SIG-M5 treated with dmso at 0.1 percent for 504 hours (cell line): Measurements from ENCODE around the gene INPP5A.

Experiments used
- DNase-seq: peaks from one replicate; lab custom pipeline; 2025; ENCODE audit not compliant: unreplicated experiment; lab: John Stamatoyannopoulos, UW

The INPP5A gene

GRCh38 chr10:132714096-132714985, 176.8 kb downstream of the INPP5A start:
- no peak for DNase-seq

- no peak for DNase-seq
These were observed 177.6 kb downstream of the INPP5A start for GRCh38 chr10:132714986-132715775.

- no peak for DNase-seq
These were observed 178.4 kb downstream of the INPP5A start for GRCh38 chr10:132715776-132716680.

- DNase-seq = no peak
These were observed 179.3 kb downstream of the INPP5A start for GRCh38 chr10:132716691-132717490.

GRCh38 chr10:132721725-132722124, 184.1 kb downstream of the INPP5A start:
- no peak for DNase-seq

- DNase-seq = no peak
These were observed 185.1 kb downstream of the INPP5A start for GRCh38 chr10:132722394-132723329.

- no peak for DNase-seq
These were observed 185.9 kb downstream of the INPP5A start for GRCh38 chr10:132723330-132723970.

- DNase-seq = peak; percentile 28
These were observed 186.9 kb downstream of the INPP5A start for GRCh38 chr10:132724446-132724845.

- no peak for DNase-seq
These were observed 187.6 kb downstream of the INPP5A start for GRCh38 chr10:132725202-132725601.

GRCh38 chr10:132726194-132726593, 188.6 kb downstream of the INPP5A start:
- no peak for DNase-seq

GRCh38 chr10:132726951-132727350, 189.4 kb downstream of the INPP5A start:
- no peak for DNase-seq

- no peak for DNase-seq
These were observed 189.8 kb downstream of the INPP5A start for GRCh38 chr10:132727411-132727810.

- DNase-seq = no peak
These were observed 190.7 kb downstream of the INPP5A start for GRCh38 chr10:132728321-132728720.

GRCh38 chr10:132728741-132729140, 191.2 kb downstream of the INPP5A start:
- no peak for DNase-seq

- DNase-seq = no peak
These were observed 192.4 kb downstream of the INPP5A start for GRCh38 chr10:132729810-132730572.

GRCh38 chr10:132730573-132730953, 193.0 kb downstream of the INPP5A start:
- DNase-seq = no peak

GRCh38 chr10:132732518-132732917, 194.9 kb downstream of the INPP5A start:
- DNase-seq = no peak

GRCh38 chr10:132733926-132734325, 196.3 kb downstream of the INPP5A start:
- no peak for DNase-seq
